Fibroblast of lung (primary cell): ENCODE data around the gene CIITA. TPM values are rescaled to one million over a fixed set of nuclear protein-coding genes. Genes with fewer than 3 reads are reported as not detected.

Experiments used
- DNase-seq, 2 donors: peaks; one replicate each; pipeline versions ENCODE4 v3.0.0 to v3.0.0-alpha.2; 2010; ENCODE audit warnings: low read depth in 2 of 2
- H2AFZ ChIP-seq: 2 replicates; pipeline ENCODE4 v1.5.1; 2012; ENCODE audit warnings: low read length, control low read depth, inconsistent platforms
- H3K27ac ChIP-seq: 2 replicates; pipeline ENCODE4 v1.5.1; 2011; ENCODE audit warnings: low read length, control low read depth; ENCODE audit not compliant: insufficient read depth
- H3K27me3 ChIP-seq: 2 replicates; pipeline ENCODE4 v1.5.1; 2011; ENCODE audit warnings: mild to moderate bottlenecking, low read length; ENCODE audit not compliant: control insufficient read depth, insufficient read depth
- H3K36me3 ChIP-seq: 2 replicates; pipeline ENCODE4 v1.5.1; 2011; ENCODE audit warnings: low read length; ENCODE audit not compliant: control insufficient read depth, insufficient read depth
- H3K4me1 ChIP-seq: 2 replicates; pipeline ENCODE4 v1.5.1; 2011; ENCODE audit warnings: low read length; ENCODE audit not compliant: control insufficient read depth, insufficient read depth; ENCODE audit errors: extremely low read depth
- H3K4me2 ChIP-seq: 2 replicates; pipeline ENCODE4 v1.5.1; 2011; ENCODE audit warnings: low read length, control low read depth; ENCODE audit not compliant: insufficient read depth; ENCODE audit errors: extremely low read depth
- H3K4me3 ChIP-seq, 4 experiments: fragments of 200-600 bp in 1 of 4; sonication (generic) in 1 of 4; replicated peaks in 1 of 4; 2 replicates each; pipeline ENCODE4 v1.5.1; 2011 to 2016; ENCODE audit warnings: low read length in 4 of 4, low read depth in 3 of 4, mild to moderate bottlenecking in 3 of 4, control low read depth in 2 of 4, inconsistent platforms in 1 of 4, mixed read lengths in 1 of 4; ENCODE audit not compliant: insufficient read depth in 1 of 4; ENCODE audit errors: control extremely low read depth in 1 of 4
- H3K79me2 ChIP-seq: 2 replicates; pipeline ENCODE4 v1.5.1; 2012; ENCODE audit warnings: mild to moderate bottlenecking, low read length, inconsistent platforms; ENCODE audit not compliant: control insufficient read depth, insufficient read depth
- H3K9ac ChIP-seq: 2 replicates; pipeline ENCODE4 v1.5.1; 2011; ENCODE audit warnings: mild to moderate bottlenecking, low read length, control low read depth; ENCODE audit not compliant: insufficient read depth
- H3K9me3 ChIP-seq: 2 replicates; pipeline ENCODE4 v1.5.1; 2012; ENCODE audit warnings: low read depth, low read length; ENCODE audit not compliant: control insufficient read depth, insufficient read depth
- H4K20me1 ChIP-seq: 2 replicates; pipeline ENCODE4 v1.5.1; 2011; ENCODE audit warnings: low read length; ENCODE audit not compliant: control insufficient read depth, insufficient read depth; ENCODE audit errors: extremely low read depth
- EZH2 ChIP-seq: IDR thresholded peaks from 2 replicates; pipeline ENCODE4 v1.5.1; 2012; ENCODE audit warnings: low read length, control low read depth, mild to moderate bottlenecking; ENCODE audit errors: missing control alignments
- polyA plus RNA-seq, 2 donors: library from polyadenylated mRNA; depleted of rRNA in 1 of 2; stranded (reverse) in 1 of 2; unstranded in 1 of 2; fragments of >200 nt; gene quantifications; 2 replicates each; pipeline ENCODE4 v1.2.1, GENCODE V29; 2011 to 2012; ENCODE audit warnings: missing spikeins in 1 of 2
- total RNA-seq: library from RNA; depleted of rRNA; stranded (reverse); fragments of >200 nt; gene quantifications from 2 replicates; pipeline ENCODE4 v1.2.1, GENCODE V29; 2014
- TF ChIP-seq, protein P1 (sequence below), 2 donors: IDR thresholded peaks in 1 of 2; conservative IDR thresholded peaks in 1 of 2; 1 replicate in 1 of 2; 2 replicates in 1 of 2; pipeline ENCODE4 v1.5.1; 2011 to 2012; ENCODE audit warnings: low read length in 2 of 2, control low read depth in 1 of 2, inconsistent platforms in 1 of 2, low read depth in 1 of 2, mild to moderate bottlenecking in 1 of 2

CIITA gene
- total and polyA plus RNA-seq, 2 donors (not counting 1 experiment from before 2014, with no cell fraction given): 0.27 to 0.66 TPM

- Histone ChIP-seq H3K79me2 (peaks cover 13% of the 10 kb centered on the region), H3K9ac (no peak overlapping the region), H3K9me3 (no peaks in the 10 kb centered on the region), H3K27ac (no peak overlapping the region), H4K20me1 (no peaks in the 10 kb centered on the region), H3K27me3 (no peaks in the 10 kb centered on the region), H2AFZ (no peak overlapping the region), H3K36me3 (peaks cover 3% of the 10 kb centered on the region), H3K4me3 (no peak overlapping the region), H3K4me1 (no peaks in the 10 kb centered on the region), H3K4me2 (no peak overlapping the region)
- DNase-seq: no peak
- TF ChIP-seq, protein P1, sequence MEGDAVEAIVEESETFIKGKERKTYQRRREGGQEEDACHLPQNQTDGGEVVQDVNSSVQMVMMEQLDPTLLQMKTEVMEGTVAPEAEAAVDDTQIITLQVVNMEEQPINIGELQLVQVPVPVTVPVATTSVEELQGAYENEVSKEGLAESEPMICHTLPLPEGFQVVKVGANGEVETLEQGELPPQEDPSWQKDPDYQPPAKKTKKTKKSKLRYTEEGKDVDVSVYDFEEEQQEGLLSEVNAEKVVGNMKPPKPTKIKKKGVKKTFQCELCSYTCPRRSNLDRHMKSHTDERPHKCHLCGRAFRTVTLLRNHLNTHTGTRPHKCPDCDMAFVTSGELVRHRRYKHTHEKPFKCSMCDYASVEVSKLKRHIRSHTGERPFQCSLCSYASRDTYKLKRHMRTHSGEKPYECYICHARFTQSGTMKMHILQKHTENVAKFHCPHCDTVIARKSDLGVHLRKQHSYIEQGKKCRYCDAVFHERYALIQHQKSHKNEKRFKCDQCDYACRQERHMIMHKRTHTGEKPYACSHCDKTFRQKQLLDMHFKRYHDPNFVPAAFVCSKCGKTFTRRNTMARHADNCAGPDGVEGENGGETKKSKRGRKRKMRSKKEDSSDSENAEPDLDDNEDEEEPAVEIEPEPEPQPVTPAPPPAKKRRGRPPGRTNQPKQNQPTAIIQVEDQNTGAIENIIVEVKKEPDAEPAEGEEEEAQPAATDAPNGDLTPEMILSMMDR (conservative IDR thresholded peaks at IDR 0.05 in 1 of 2, IDR thresholded peaks at IDR 0.05 in 1 of 2; ENCODE audit: low read depth in 1 of 2, low read length in 2 of 2): no peak
Observed at GRCh38 chr16:10934325-10935107, 57.5 kb downstream of the CIITA start.

DNA sequence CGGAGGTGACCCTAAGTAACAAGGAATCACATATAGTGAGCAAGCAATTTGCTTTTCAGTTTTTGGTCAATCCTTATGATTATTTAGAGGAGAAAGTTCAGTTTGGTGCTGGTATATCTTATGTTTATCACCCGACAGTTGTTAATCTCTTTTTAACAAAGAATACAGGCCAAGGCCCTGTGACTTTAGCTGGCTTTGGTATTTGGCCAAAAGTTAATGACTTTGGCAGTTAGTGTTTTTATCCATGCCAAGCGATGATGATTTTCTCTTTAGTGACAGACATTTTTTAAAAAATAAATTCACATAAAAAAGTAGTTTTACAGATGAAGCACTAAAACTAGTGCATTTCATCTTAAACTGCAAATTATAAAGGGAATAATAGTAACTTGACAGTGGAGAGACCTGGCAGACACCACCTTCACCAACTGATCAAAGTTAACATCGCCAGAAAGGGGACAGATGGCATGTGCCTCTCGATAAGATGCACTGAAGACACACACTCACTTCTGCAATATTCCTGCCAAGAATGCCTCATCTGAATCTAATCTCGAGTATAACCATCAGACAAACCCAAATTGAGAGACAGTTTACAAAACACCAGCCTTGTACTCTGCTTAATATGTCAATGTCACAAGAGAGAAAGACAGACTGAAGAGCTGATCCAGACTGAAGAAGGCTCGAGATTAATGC lies 58.4 kb downstream of the CIITA start:
- no peaks in the 10 kb centered on the region for H4K20me1 ChIP-seq
- H2AFZ ChIP-seq: no peak overlapping the region
- TF ChIP-seq, protein P1 (conservative IDR thresholded peaks at IDR 0.05 in 1 of 2, IDR thresholded peaks at IDR 0.05 in 1 of 2; ENCODE audit: low read depth in 1 of 2, low read length in 2 of 2): no peak
- no peak for TF ChIP-seq EZH2
- peaks cover 3% of the 10 kb centered on the region for H3K36me3 ChIP-seq
- H3K27ac ChIP-seq: no peak overlapping the region
- no peaks in the 10 kb centered on the region for H3K9me3 ChIP-seq
- peaks cover 22% of the 10 kb centered on the region for H3K79me2 ChIP-seq
- no peak overlapping the region for H3K9ac ChIP-seq
- no peaks in the 10 kb centered on the region for H3K27me3 ChIP-seq
- no peak for DNase-seq
- H3K4me3 ChIP-seq: no peak overlapping the region
- no peaks in the 10 kb centered on the region for H3K4me1 ChIP-seq
- H3K4me2 ChIP-seq: no peak overlapping the region

DNA sequence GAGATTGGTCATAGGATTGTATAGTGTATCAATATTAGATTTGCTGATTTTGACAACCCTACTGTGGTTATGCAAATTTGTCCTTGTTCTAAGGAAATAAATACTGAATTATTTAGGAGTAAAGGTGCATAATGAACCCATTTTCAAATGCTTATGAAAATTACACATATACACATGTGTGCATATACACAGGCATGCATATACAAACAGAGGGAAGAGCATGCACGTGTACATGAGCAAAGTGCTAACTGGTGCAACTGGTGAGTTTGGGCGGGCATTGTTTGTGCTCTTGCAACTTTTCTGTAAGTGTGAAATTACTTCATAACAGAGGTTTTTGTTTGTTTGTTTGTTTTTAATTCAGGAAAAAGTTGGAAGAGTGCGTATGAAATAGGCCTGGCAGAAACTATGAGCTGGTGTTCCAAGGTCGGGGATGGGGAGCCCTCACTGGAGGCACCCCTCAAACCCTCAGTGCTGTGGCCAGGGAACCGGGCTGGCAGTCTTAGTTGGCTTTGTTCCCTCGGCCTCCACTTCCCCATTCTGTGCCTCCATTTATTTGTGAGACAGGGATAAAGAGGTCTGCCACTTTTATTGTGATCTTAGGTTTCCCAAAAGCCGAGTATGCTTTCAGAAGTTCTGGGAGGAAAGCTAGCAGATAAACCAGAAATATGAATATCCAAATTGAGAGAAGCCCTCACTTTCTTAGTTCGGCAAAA lies 59.4 kb downstream of the CIITA start:
- no peak for DNase-seq

More for the DNA sequence above, 59.4 kb downstream of the CIITA start:
- peaks cover 32% of the 10 kb centered on the region for H3K79me2 ChIP-seq
- H3K4me1 ChIP-seq: no peaks in the 10 kb centered on the region
- no peaks in the 10 kb centered on the region for H3K36me3 ChIP-seq
- no peak overlapping the region for H3K27ac ChIP-seq
- no peak overlapping the region for H2AFZ ChIP-seq
- H3K9me3 ChIP-seq: no peaks in the 10 kb centered on the region
- no peaks in the 10 kb centered on the region for H3K27me3 ChIP-seq
- TF ChIP-seq, protein P1 (conservative IDR thresholded peaks at IDR 0.05 in 1 of 2, IDR thresholded peaks at IDR 0.05 in 1 of 2; ENCODE audit: low read depth in 1 of 2, low read length in 2 of 2): no peak
- TF ChIP-seq EZH2: no peak
- peaks cover 2% of the 10 kb centered on the region for H4K20me1 ChIP-seq
- no peak overlapping the region for H3K9ac ChIP-seq
- no peak overlapping the region for H3K4me3 ChIP-seq
- no peak overlapping the region for H3K4me2 ChIP-seq
